ENCODE results near the gene C16orf82. TPM values are rescaled to one million over a fixed set of nuclear protein-coding genes. Genes with fewer than 3 reads are reported as not detected.

Gene C16orf82
- total and polyA plus RNA-seq, 9 of the 15 experiments (the other 6 are each of a cell fraction or from before 2014, with no cell fraction given), result not detected

- TF ChIP-seq PTRF (tag; IDR thresholded peaks at IDR 0.05) (no peak), CCAR2 (IDR thresholded peaks at IDR 0.05; ENCODE audit: low read depth, low read length) (no peak), ZBED1 (IDR thresholded peaks at IDR 0.05) (no peak), FOXO4 (CRISPR knock-in tag; IDR thresholded peaks at IDR 0.05) (no peak), NCOA6 (IDR thresholded peaks at IDR 0.05) (no peak), U2AF1 (optimal IDR thresholded peaks at IDR 0.05; ENCODE audit: low read depth, low read length) (no peak), ZNF23 (CRISPR knock-in tag; IDR thresholded peaks at IDR 0.05) (no peak), WHSC1 (IDR thresholded peaks at IDR 0.05; ENCODE audit: low read length) (no peak), ZNF121 (CRISPR knock-in tag; conservative IDR thresholded peaks at IDR 0.05) (no peak), NCOA2 (IDR thresholded peaks at IDR 0.05; ENCODE audit: partially characterized antibody in 2 of 2) (no peak), ZNF707 (CRISPR knock-in tag; conservative IDR thresholded peaks at IDR 0.05) (no peak), HDAC3 (IDR thresholded peaks at IDR 0.05; ENCODE audit: borderline replicate concordance, partially characterized antibody) (peak; percentile 58), ZC3H4 (CRISPR knock-in tag; IDR thresholded peaks at IDR 0.05; ENCODE audit: borderline replicate concordance) (no peak)
These were observed 40.5 kb downstream of the C16orf82 start (continued) for GRCh38 chr16:27107185-27107592.
